Natural killer cell treated with Interleukin-12 subunit alpha and Interleukin-12 subunit beta and Interleukin-15 and Interleukin-18, amount 100 ng/mL, for 72 hours (primary cell): ENCODE data around the gene ZNF148. TPM values are rescaled to one million over a fixed set of nuclear protein-coding genes. Genes with fewer than 3 reads are reported as not detected.
"Not testable (repeated sequence)": the region's sequence is repeated elsewhere in the genome, so short reads cannot be mapped to it uniquely, and the experiment has no call there.

Experiments used
- ATAC-seq, 2 donors: fragments of 150-1000 bp; cut with Tn5 transposase in 1 of 2; sonication (Bioruptor Pico), chemical (Tn5 transposase) in 1 of 2; 2 replicates each; pipeline ENCODE4 v1.10.0; 2021
- DNase-seq: peaks from one replicate; pipeline ENCODE4 v3.0.0; 2022; ENCODE audit warnings: low spot score
- H3K27ac Mint-ChIP-seq, 2 donors: 1 replicate in 1 of 2; 2 replicates in 1 of 2; pipeline ENCODE4 v1.8.0; 2022; ENCODE audit warnings: mixed read lengths in 2 of 2, mild to moderate bottlenecking in 1 of 2, moderate library complexity in 1 of 2
- H3K27me3 Mint-ChIP-seq, 2 donors: 1 replicate in 1 of 2; 2 replicates in 1 of 2; pipeline ENCODE4 v1.8.0; 2022; ENCODE audit warnings: mixed read lengths in 2 of 2
- H3K36me3 Mint-ChIP-seq: one replicate; pipeline ENCODE4 v1.8.0; 2022; ENCODE audit warnings: mixed read lengths
- H3K4me1 Mint-ChIP-seq, 2 donors: 1 replicate in 1 of 2; 2 replicates in 1 of 2; pipeline ENCODE4 v1.8.0; 2022; ENCODE audit warnings: low read depth in 2 of 2, mixed read lengths in 2 of 2, mild to moderate bottlenecking in 1 of 2
- H3K4me3 Mint-ChIP-seq: one replicate; pipeline ENCODE4 v1.8.0; 2022; ENCODE audit warnings: mixed read lengths
- H3K9me3 Mint-ChIP-seq: 2 replicates; pipeline ENCODE4 v1.8.0; 2022; ENCODE audit warnings: mixed read lengths
- total RNA-seq, 2 donors: library from RNA; stranded (reverse); gene quantifications; one replicate each; pipeline ENCODE4 v1.2.3, GENCODE V29; 2022

Gene ZNF148
- total RNA-seq, 2 donors from 2014 or later, result 40.9 to 51.8 TPM

DNA sequence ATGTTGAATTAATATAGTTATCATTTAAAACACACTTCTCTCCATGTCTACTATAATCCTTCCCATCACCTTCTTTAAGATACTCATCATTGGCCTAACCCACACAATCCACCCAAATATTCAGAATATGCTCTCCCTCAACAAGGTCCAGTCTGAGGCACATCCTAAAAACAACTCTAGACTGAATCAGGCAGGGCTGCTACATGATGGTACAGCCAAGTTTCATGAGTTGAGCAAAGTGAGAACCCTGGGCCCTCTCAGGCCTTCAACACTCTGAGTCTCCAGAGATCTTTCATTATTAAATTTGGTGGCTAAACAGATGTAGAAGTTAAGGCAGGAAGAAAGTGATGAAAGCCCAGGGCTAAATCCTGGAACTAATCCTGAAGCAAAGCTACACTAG lies 16.2 kb downstream of the ZNF148 start:
- H3K4me1 Mint-ChIP-seq, result peaks cover 49 to 61% of the 10 kb centered on the region in 2 donors
- no peaks in the 10 kb centered on the region for H3K36me3 Mint-ChIP-seq
- DNase-seq (no peak), ATAC-seq (no peak)
- H3K27ac Mint-ChIP-seq, result peak overlapping the region in 1 of 2 donors; percentile 73
- H3K27me3 Mint-ChIP-seq, result no peaks in the 10 kb centered on the region
- peak overlapping the region; percentile 2 for H3K4me3 Mint-ChIP-seq
- no peaks in the 10 kb centered on the region for H3K9me3 Mint-ChIP-seq

DNA sequence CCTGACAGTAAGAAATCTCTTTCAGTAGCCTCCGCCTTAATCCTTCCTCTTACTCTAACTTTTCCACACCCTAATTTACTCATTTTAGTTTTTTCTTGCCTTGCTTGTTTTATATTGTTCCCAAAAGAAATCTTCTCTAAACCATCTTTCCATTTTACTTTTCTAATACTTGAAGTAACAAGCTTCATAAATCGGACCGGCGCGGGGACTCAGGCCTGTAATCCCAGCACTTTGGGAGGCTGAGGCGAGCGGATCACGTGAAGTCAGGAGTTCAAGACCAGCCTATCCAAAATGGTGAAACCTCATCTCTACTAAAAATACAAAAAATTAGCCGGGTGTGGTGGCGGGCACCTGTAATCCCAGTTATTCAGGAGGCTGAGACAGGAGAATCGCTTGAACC lies 17.3 kb downstream of the ZNF148 start:
- Mint-ChIP-seq H3K4me3 (peak overlapping the region; percentile 74), H3K4me1 (peaks cover 48 to 65% of the 10 kb centered on the region in 2 donors), H3K27ac (peak overlapping the region; percentile 15 to 73), H3K9me3 (no peaks in the 10 kb centered on the region), H3K36me3 (no peaks in the 10 kb centered on the region), H3K27me3 (no peaks in the 10 kb centered on the region)
- no peak for ATAC-seq
- DNase-seq, result no peak

DNA sequence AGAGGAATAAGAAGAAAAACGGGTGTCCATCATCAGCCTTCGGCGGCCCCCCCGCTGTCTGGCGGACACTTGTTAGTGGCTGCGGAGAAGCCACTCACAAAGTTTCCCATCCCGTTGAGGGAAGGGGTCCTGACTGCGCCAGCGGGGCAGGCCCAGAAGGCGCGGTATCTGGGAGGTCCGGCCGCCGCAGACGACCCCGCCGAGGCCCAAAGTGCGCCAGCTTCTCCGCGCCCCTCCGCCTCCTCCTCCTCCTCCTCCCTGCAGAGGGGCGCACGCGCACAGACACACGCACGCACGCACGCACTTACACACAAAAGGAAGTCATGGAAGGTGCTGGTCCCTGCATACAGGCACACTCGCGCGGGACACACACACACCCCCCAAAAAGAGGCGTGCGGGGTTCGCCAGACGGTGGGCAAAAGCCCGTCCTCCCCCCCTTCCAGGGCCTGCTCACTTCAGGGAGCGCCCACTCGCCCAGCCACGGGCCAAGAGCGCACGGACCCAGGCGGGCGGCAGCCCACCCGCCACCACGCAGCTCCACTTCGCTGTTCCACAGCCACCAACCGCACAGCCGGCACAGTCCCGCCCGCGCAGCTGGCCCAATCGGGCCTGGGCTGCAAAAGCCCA lies 18.0 kb downstream of the ZNF148 start:
- H3K4me1 Mint-ChIP-seq, result peaks cover 49 to 66% of the 10 kb centered on the region in 2 donors
- peak; percentile 69 for DNase-seq
- no peaks in the 10 kb centered on the region for H3K27me3 Mint-ChIP-seq
- ATAC-seq, result peak; percentile 92
- H3K36me3 Mint-ChIP-seq, result no peaks in the 10 kb centered on the region
- H3K9me3 Mint-ChIP-seq, result no peaks in the 10 kb centered on the region
- H3K27ac Mint-ChIP-seq, result peak overlapping the region; percentile 15 to 73
- peak overlapping the region; percentile 74 for H3K4me3 Mint-ChIP-seq

DNA sequence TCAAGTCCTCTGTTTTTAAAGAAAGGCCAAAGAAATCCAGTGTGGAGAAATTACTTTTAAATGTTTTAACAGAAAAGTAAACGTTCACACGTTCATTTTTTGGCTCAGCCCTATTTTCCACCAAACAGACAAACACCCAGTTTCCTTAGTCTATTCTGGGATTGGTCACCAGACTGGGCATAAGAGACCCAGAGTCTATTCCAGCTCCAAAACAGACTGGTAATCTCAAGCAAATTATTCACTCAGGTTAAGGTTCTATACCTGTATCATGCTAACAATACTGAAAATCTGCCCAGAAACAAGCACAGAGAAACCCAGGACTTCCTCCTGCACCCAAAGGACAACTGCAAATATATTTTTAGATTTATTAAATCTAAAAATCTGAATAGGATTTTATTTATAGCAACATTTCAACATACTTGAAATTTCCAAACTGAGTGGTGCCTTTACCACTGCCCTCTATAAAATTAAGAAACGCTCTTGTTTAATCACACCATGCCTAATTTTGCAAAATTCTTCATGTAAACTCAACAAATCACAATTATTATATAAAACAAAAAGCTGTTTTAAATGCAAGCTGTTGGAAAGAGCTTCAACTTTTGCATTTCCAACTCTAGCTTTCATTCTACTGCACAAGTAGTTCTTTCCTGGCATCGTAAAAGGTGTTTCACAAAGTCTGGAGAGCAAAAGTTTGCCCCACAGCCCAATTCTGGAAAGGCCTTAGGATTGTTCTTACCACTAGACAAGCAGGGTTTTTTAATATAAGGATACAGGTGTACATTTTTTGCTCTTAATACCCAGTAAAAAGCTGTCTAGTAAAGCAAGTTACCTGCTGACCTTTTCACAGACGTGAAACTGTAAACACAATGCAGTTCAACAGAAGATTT lies 18.7 kb downstream of the ZNF148 start:
- no peaks in the 10 kb centered on the region for H3K27me3 Mint-ChIP-seq
- peak overlapping the region; percentile 74 for H3K4me3 Mint-ChIP-seq
- H3K36me3 Mint-ChIP-seq, result no peaks in the 10 kb centered on the region
- DNase-seq (no peak), ATAC-seq (no peak)
- H3K27ac Mint-ChIP-seq, result peak overlapping the region in 1 of 2 donors; percentile 73
- H3K4me1 Mint-ChIP-seq, result peaks cover 52 to 67% of the 10 kb centered on the region in 2 donors
- H3K9me3 Mint-ChIP-seq, result no peaks in the 10 kb centered on the region

DNA sequence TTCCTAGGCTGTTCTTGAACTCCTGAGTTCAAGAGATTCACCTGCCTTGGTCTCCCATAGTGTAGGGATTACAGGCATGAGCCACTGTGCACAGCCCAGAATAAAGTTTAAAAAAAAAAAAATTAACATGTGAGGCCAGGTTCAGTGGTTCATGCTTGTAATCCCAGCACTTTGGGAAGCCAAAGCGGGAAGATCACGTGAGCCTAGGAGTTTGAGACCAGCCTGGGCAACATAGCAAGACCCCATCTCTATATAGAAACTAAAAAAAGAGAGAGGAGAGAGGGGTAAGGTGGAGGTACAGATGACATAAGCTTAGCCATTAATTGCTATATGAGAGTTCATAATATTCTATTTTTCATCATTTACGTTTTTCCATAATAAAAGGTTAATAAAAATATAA lies 21.5 kb downstream of the ZNF148 start:
- Mint-ChIP-seq H3K4me3 (no peak overlapping the region), H3K4me1 (peaks cover 53 to 65% of the 10 kb centered on the region in 2 donors), H3K9me3 (no peaks in the 10 kb centered on the region), H3K36me3 (no peaks in the 10 kb centered on the region), H3K27me3 (no peaks in the 10 kb centered on the region), H3K27ac (peak overlapping the region in 1 of 2 donors; percentile 53)
- DNase-seq, result no peak
- ATAC-seq, result no peak

DNA sequence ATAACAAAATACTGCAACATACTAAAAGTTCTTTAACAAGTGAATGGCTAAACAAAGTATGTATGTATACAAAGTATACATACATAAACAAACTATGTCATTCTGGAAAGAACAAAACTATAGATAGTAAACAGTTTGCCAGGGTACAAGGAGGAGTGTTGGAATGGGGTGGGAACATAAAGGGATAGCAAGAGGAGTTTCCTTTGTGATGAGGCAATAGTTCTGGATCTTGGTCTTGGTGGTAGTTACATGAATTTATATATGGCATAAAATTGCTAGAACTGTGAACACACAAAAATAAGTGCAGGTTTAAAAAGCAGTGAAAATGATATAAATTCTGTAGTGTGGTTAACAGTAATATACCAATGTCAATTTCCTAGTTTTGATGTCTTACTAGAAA lies 22.0 kb downstream of the ZNF148 start:
- no peak for DNase-seq
- Mint-ChIP-seq H3K27me3 (no peaks in the 10 kb centered on the region), H3K4me3 (no peak overlapping the region), H3K4me1 (peaks cover 54 to 64% of the 10 kb centered on the region in 2 donors), H3K36me3 (no peaks in the 10 kb centered on the region), H3K27ac (peak overlapping the region in 1 of 2 donors; percentile 53), H3K9me3 (no peaks in the 10 kb centered on the region)
- no peak for ATAC-seq

DNA sequence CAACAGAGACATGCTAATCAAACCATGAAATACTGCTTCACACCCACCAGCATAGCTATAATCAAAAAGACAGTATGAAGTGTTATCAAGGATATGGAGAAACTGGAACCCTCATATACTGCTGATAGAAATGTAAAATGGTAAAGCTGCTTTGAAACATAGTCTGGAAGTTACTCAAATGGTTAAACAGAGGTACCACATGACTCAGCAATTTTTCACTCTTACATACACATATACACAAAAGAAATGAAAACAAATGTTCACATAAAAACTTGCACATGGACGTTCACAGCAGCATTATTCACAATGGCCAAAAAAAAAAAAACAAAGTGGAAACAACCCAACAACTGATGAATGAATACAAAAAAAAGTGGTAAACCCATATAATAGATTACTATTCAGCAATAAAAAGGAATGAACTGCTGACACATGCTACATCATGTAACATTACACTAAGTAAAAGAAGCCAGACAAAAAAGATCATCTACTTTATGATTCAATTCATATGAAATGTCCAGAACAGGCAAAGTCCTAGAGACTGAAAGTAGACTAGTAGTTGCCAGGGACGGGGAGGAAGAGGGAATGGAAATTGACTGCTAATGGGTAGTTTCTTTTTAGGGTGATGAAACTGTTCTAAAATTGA lies 23.2 kb downstream of the ZNF148 start:
- Mint-ChIP-seq H3K9me3 (no peaks in the 10 kb centered on the region), H3K27me3 (no peaks in the 10 kb centered on the region), H3K36me3 (no peaks in the 10 kb centered on the region), H3K27ac (peak overlapping the region; percentile 15 to 73), H3K4me3 (no peak overlapping the region), H3K4me1 (peaks cover 53 to 57% of the 10 kb centered on the region in 2 donors)
- peak in 1 of 2 donors; percentile 43 for ATAC-seq
- DNase-seq, result no peak

DNA sequence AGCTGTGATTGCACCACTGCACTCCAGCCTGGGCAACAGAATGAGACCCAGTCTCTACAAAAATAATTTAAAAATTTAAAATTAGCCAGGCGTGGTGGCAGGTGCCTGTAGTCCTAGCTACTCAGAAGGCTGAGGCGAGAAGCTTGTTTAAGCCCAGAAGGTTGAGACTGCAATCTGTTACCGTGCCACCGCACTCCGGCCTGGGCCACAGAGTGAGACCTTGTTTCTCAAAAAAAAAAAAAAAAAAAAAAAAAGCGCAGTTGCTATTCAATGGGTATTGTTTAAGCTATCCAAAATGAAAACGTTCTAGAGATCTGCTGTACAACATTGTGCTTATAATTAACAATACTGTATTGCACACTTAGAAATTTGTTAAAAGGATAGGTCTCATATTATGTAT lies 24.0 kb downstream of the ZNF148 start:
- Mint-ChIP-seq H3K4me3 (no peak overlapping the region), H3K27ac (peak overlapping the region in 1 of 2 donors; percentile 73), H3K36me3 (peaks cover under 1% of the 10 kb centered on the region), H3K4me1 (peaks cover 54 to 58% of the 10 kb centered on the region in 2 donors), H3K9me3 (no peaks in the 10 kb centered on the region), H3K27me3 (no peaks in the 10 kb centered on the region)
- DNase-seq (no peak), ATAC-seq (no peak)

DNA sequence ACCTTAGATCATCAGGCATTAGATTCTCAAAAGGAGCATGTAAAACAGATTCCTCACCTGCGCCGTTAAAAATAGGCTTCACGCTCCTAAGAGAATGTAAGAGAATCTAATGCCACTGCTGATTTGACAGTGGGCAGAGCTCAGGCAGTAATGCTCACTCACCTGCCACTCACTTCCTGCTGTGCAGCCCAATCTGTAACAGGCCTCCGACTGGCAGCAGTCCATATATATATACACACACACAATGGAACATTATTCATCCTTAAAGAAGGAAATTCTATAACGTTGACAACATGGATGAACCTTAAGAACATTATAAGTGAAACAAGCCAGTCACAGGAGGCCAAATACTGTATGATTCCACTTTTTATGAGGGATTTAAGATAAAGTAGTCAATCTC lies 24.5 kb downstream of the ZNF148 start:
- Mint-ChIP-seq H3K27ac (peak overlapping the region in 1 of 2 donors; percentile 48), H3K4me1 (peaks cover 56 to 59% of the 10 kb centered on the region in 2 donors), H3K27me3 (no peaks in the 10 kb centered on the region), H3K36me3 (peaks cover 6% of the 10 kb centered on the region), H3K4me3 (no peak overlapping the region), H3K9me3 (no peaks in the 10 kb centered on the region)
- DNase-seq (no peak), ATAC-seq (no peak)

DNA sequence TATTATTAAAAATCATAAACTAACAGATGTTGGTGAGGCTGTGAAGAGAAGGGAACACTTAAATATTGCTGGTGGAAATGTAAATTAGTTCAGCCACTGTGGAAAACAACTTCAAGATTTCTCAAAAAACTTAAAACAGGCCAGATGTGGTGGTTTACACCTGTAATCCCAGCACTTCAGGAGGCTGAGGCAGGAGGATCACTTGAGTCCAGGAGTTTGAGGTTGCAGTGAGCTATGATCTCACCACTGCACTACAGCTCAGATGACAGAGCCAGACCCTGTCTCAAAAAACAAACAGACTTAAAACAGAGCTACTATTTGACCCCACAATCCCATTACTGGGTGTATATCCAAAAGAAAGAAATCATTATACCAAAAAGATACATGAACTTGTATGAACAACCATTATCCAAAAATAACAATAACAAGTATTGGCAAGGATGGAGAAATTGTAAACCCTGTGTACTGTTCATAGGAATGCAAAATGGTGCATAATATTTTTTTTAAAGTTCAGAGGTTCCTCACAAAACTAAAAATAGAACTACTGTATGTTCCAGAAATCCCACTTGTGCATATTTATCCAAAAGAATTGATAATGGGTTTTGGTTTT lies 25.5 kb downstream of the ZNF148 start:
- peaks cover 13% of the 10 kb centered on the region for H3K36me3 Mint-ChIP-seq

DNA sequence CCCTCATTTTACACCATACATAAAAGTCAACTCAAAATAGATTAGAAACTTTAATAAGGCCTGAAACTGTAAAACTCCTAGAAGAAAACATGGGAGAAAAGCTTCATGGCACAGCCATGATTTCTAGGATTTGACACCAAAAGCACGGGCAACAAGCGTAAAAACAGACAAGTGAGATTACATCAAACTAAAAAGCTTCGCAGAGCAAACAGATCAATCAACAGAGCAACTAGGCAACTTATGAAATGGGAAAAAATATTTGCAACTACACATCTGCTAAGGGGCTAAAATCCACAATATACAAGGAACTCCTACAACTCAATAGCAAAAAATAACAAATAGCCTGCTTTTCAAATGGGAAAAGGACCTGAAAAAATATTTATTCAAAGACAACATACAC lies 26.1 kb downstream of the ZNF148 start:
- DNase-seq, result no peak
- H3K27me3 Mint-ChIP-seq, result no peaks in the 10 kb centered on the region
- peaks cover 13% of the 10 kb centered on the region for H3K36me3 Mint-ChIP-seq
- no peak overlapping the region for H3K4me3 Mint-ChIP-seq
- peak overlapping the region in 1 of 2 donors; percentile 30 for H3K27ac Mint-ChIP-seq
- peaks cover 3% of the 10 kb centered on the region for H3K9me3 Mint-ChIP-seq
- no peak for ATAC-seq
- peaks cover 68% of the 10 kb centered on the region in 2 donors for H3K4me1 Mint-ChIP-seq

More for the DNA sequence above, 25.5 kb downstream of the ZNF148 start:
- peak overlapping the region in 1 of 2 donors; percentile 30 for H3K27ac Mint-ChIP-seq
- no peaks in the 10 kb centered on the region for H3K27me3 Mint-ChIP-seq
- no peak overlapping the region for H3K4me3 Mint-ChIP-seq
- peaks cover 62 to 65% of the 10 kb centered on the region in 2 donors for H3K4me1 Mint-ChIP-seq
- peaks cover 3% of the 10 kb centered on the region for H3K9me3 Mint-ChIP-seq
- ATAC-seq (no peak), DNase-seq (no peak)

DNA sequence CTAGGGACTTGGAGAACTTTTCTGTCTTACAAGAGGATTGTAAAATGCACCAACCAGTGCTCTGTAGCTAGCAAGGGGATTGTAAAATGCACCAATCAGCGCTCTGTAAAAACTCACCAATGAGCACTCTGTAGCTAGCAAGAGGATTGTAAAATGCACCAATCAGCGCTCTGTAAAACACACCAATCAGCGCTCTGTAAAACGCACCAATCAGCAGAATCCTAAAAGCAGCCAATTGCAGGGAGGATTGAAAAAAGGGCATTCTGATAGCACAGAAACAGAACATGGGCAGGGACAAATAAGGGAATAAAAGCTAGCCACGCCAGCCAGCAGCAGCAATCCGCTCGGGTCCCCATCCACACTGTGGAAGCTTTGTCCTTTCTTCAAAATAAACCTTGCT lies 31.8 kb downstream of the ZNF148 start:
- not testable (repeated sequence) for H3K9me3 Mint-ChIP-seq
- H3K4me1 Mint-ChIP-seq, result peaks cover 45 to 51% of the 10 kb centered on the region in 2 donors
- H3K36me3 Mint-ChIP-seq, result peaks cover 13% of the 10 kb centered on the region

DNA sequence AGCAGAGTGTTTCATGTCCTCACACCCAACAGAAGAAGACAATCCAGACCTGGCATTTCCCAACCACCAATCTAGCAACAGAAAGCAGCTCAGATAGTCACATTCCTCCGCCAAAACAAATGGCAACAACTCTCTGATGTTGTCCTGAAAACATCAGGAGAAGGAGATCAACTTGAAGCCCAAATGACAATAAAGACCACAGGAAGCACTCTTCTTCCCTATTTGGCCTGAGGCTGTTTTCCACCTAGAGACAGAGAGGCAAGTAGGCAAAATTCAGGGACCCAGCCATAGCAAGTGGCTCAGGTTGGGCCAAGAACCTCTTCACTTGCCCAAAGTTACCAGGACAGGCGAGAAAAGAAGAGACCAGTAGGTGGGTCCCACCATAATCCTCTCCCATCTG lies 35.0 kb downstream of the ZNF148 start:
- DNase-seq, result no peak
- H3K27ac Mint-ChIP-seq, result no peak overlapping the region
- no peak for ATAC-seq
- H3K27me3 Mint-ChIP-seq, result no peaks in the 10 kb centered on the region
- H3K9me3 Mint-ChIP-seq, result peaks cover under 1% of the 10 kb centered on the region
- peaks cover 49 to 52% of the 10 kb centered on the region in 2 donors for H3K4me1 Mint-ChIP-seq
- peaks cover 2% of the 10 kb centered on the region for H3K36me3 Mint-ChIP-seq
- H3K4me3 Mint-ChIP-seq, result no peak overlapping the region

More for the DNA sequence above, 31.8 kb downstream of the ZNF148 start:
- ATAC-seq, H3K27ac Mint-ChIP-seq, DNase-seq, H3K27me3 Mint-ChIP-seq, H3K4me3 Mint-ChIP-seq: not testable (repeated sequence)
